GM12878 (cell line): Measurements from ENCODE around the gene EFHD2. TPM values are rescaled to one million over a fixed set of nuclear protein-coding genes. Genes with fewer than 3 reads are reported as not detected.

Experiments used
- ATAC-seq: fragments of 200-7000 bp; cut with Tn5 transposase; 3 replicates; pipeline ENCODE4 v1.9.1; 2020; ENCODE audit warnings: mild to moderate bottlenecking, moderate library complexity
- BruUV-seq: library from RNA; stranded (reverse); fragments of 400-500 nt; replicated peaks from 2 replicates; lab custom pipeline; 2021; lab: Mats Ljungman, UMichigan
- CTCF ChIA-PET: fragments of 300-600 bp; sonication (Branson Sonifier 250); formaldehyde crosslinking; extraction: SDS; loops from one replicate; lab custom pipeline; 2021; ENCODE audit warnings: inconsistent platforms; lab: Yijun Ruan, JAX
- POLR2A ChIA-PET: fragments of 350-600 bp; formaldehyde crosslinking; extraction: SDS; loops from one replicate; lab custom pipeline; 2021; ENCODE audit warnings: inconsistent platforms; lab: Charles Lee
- RAD21 ChIA-PET: fragments of 300-600 bp; sonication (Branson Sonifier 250); formaldehyde crosslinking; loops from one replicate; lab custom pipeline; 2023; ENCODE audit warnings: antibody characterized with exemption; ENCODE audit not compliant: unreplicated experiment; lab: Charles Lee
- SMC1A ChIA-PET: fragments of 300-600 bp; sonication (Branson Sonifier 250); formaldehyde crosslinking; loops from one replicate; lab custom pipeline; 2023; ENCODE audit not compliant: unreplicated experiment, uncharacterized antibody; lab: Charles Lee
- DNase-seq: peaks from one replicate; pipeline ENCODE4 v3.0.0-alpha.2; 2011; ENCODE audit warnings: low read depth, low spot score
- FAIRE-seq: peaks from 3 replicates; lab custom pipeline; 2011; peaks lifted over from hg19 to GRCh38; lab: Jason Lieb, UNC
- H2AFZ ChIP-seq: 2 replicates; pipeline ENCODE4 v1.6.0; 2011; ENCODE audit warnings: low read depth, low read length, control low read depth; ENCODE audit not compliant: control insufficient read depth
- H3K27ac ChIP-seq: 2 replicates; pipeline ENCODE4 v1.5.1; 2011; ENCODE audit warnings: control low read depth; ENCODE audit not compliant: control insufficient read depth, insufficient read depth
- H3K27me3 ChIP-seq, 2 experiments: replicated peaks in 1 of 2; 2 replicates each; pipeline versions ENCODE4 v1.6.0 to v1.6.1; 2011; ENCODE audit warnings: low read length in 1 of 2; ENCODE audit not compliant: control insufficient read depth in 2 of 2, insufficient read depth in 2 of 2
- H3K36me3 ChIP-seq, 2 experiments: 2 replicates each; pipeline ENCODE4 v1.5.1; 2011; ENCODE audit warnings: low read length in 1 of 2; ENCODE audit not compliant: control insufficient read depth in 2 of 2, insufficient read depth in 2 of 2
- H3K4me1 ChIP-seq: 2 replicates; pipeline ENCODE4 v1.6.1; 2011; ENCODE audit warnings: mild to moderate bottlenecking, low read length, moderate library complexity, mixed read lengths; ENCODE audit not compliant: control insufficient read depth, insufficient read depth
- H3K4me2 ChIP-seq: 2 replicates; pipeline ENCODE4 v1.6.0; 2011; ENCODE audit warnings: control low read depth; ENCODE audit not compliant: control insufficient read depth, insufficient read depth
- H3K4me3 ChIP-seq: fragments of 200-600 bp; sonication (generic); 2 replicates; pipeline ENCODE4 v1.5.1; 2016
- H3K79me2 ChIP-seq: 2 replicates; pipeline ENCODE4 v1.6.0; 2011; ENCODE audit warnings: low read length; ENCODE audit not compliant: control insufficient read depth, insufficient read depth
- H3K9ac ChIP-seq: 2 replicates; pipeline ENCODE4 v1.8.0; 2011; ENCODE audit warnings: low read length, control low read depth, mixed read lengths; ENCODE audit not compliant: control insufficient read depth, insufficient read depth
- H3K9me3 ChIP-seq: replicated peaks from 3 replicates; pipeline ENCODE4 v1.5.1; 2011; ENCODE audit warnings: mild to moderate bottlenecking, low read length; ENCODE audit not compliant: control insufficient read depth, insufficient read depth
- H4K20me1 ChIP-seq: 2 replicates; pipeline ENCODE4 v1.6.0; 2011; ENCODE audit not compliant: control insufficient read depth, insufficient read depth
- ATF7 ChIP-seq: fragments of 450-650 bp; IDR thresholded peaks from 2 replicates; pipeline ENCODE4 v1.6.1; 2016; ENCODE audit warnings: low read depth, mild to moderate bottlenecking
- CBX3 ChIP-seq: fragments of 200-600 bp; sonication (generic); IDR thresholded peaks from 2 replicates; pipeline ENCODE4 v1.6.1; 2016; ENCODE audit warnings: low read depth, borderline replicate concordance
- CEBPB ChIP-seq, 2 experiments: fragments of 150-350 bp in 1 of 2; IDR thresholded peaks; 2 replicates each; pipeline ENCODE4 v1.6.1; 2012 to 2014; ENCODE audit warnings: low read depth in 2 of 2, low read length in 2 of 2, borderline replicate concordance in 1 of 2, inconsistent platforms in 1 of 2
- EED ChIP-seq: sonication (generic); IDR thresholded peaks from 2 replicates; pipeline ENCODE4 v1.6.1; 2016; ENCODE audit warnings: antibody characterized with exemption, low read depth
- FOS ChIP-seq: IDR thresholded peaks from 3 replicates; pipeline ENCODE4 v1.6.1; 2011; ENCODE audit warnings: borderline replicate concordance; ENCODE audit not compliant: insufficient read length; ENCODE audit errors: extremely low read depth
- HDAC6 ChIP-seq: fragments of 200-600 bp; sonication (generic); IDR thresholded peaks from one replicate; pipeline ENCODE4 v1.8.0; 2017; ENCODE audit warnings: antibody characterized with exemption; ENCODE audit not compliant: unreplicated experiment
- HDGF ChIP-seq: fragments of 450-650 bp; IDR thresholded peaks from 2 replicates; pipeline ENCODE4 v1.6.1; 2016; ENCODE audit warnings: antibody characterized with exemption
- NBN ChIP-seq: fragments of 450-650 bp; IDR thresholded peaks from 2 replicates; pipeline ENCODE4 v1.6.1; 2016
- NFXL1 ChIP-seq: fragments of 450-650 bp; IDR thresholded peaks from 2 replicates; pipeline ENCODE4 v1.6.1; 2017; ENCODE audit warnings: antibody characterized with exemption, mild to moderate bottlenecking, borderline replicate concordance
- PBX3 ChIP-seq: IDR thresholded peaks from 2 replicates; pipeline ENCODE4 v1.6.1; 2011; ENCODE audit warnings: mild to moderate bottlenecking, low read depth, low read length, moderate library complexity; ENCODE audit not compliant: insufficient replicate concordance
- PML ChIP-seq: IDR thresholded peaks from 2 replicates; pipeline ENCODE4 v1.6.1; 2012; ENCODE audit warnings: low read length, inconsistent platforms
- SMAD5 ChIP-seq: IDR thresholded peaks from 2 replicates; pipeline ENCODE4 v1.6.1; 2016; ENCODE audit warnings: antibody characterized with exemption, low read depth
- TCF7 ChIP-seq: IDR thresholded peaks from 2 replicates; pipeline ENCODE4 v1.6.1; 2014; ENCODE audit warnings: antibody characterized with exemption, borderline replicate concordance
- YY1 ChIP-seq: IDR thresholded peaks from 2 replicates; pipeline ENCODE4 v1.6.1; 2011; ENCODE audit warnings: low read depth, mild to moderate bottlenecking, low read length
- ZBTB4 ChIP-seq: fragments of 450-650 bp; formaldehyde crosslinking; IDR thresholded peaks from 2 replicates; pipeline ENCODE4 v1.4.0; 2022; ENCODE audit warnings: mild to moderate bottlenecking, moderate library complexity
- WGBS: methylation state at CpG from one replicate; pipeline ENCODE4 v1.1.6; 2016; ENCODE audit warnings: low lambda C conversion rate; ENCODE audit not compliant: insufficient replicate concordance, insufficient coverage; ENCODE audit errors: missing lambda C conversion rate; 5-methylcytosine and 5-hydroxymethylcytosine counted together
- in situ Hi-C: fragments of 300-500 bp; cut with MboI; formaldehyde crosslinking; loops from 9 replicates; pipeline ENCODE4 v1.14.3; 2018; ENCODE audit warnings: mixed read lengths
- intact Hi-C: fragments of 100-400 bp; cut with micrococcal nuclease; formaldehyde crosslinking; loops from one replicate; pipeline ENCODE4 v1.14.2; 2022; ENCODE audit not compliant: unreplicated experiment
- polyA plus RNA-seq, 11 experiments: library from polyadenylated mRNA; depleted of rRNA in 4 of 11; unstranded in 6 of 11; stranded (reverse) in 5 of 11; fragments of >200 nt; fragmentation: Nextera tagmentation in 4 of 11; fragmentation: Illumina TruSeq in 1 of 11; extraction: Ambion mirVana in 4 of 11; extraction: Trizol in 1 of 11; gene quantifications; 1 replicate in 1 of 11; 2 replicates in 10 of 11; pipeline versions ENCODE4 v1.2.1 to v1.2.3, GENCODE V29; 2011 to 2016; ENCODE audit warnings: inconsistent platforms in 2 of 11, missing spikeins in 2 of 11, low read depth in 1 of 11
- total RNA-seq, 4 experiments: library from RNA; depleted of rRNA in 3 of 4; stranded (reverse); fragments of >200 nt in 3 of 4; fragmentation: Illumina TruSeq in 1 of 4; extraction: Trizol in 1 of 4; gene quantifications; 2 replicates each; pipeline versions ENCODE4 v1.2.1 to v1.2.3, GENCODE V29; 2013 to 2021
- TF ChIP-seq, protein P1 (sequence below): fragments of 150-350 bp; IDR thresholded peaks from 2 replicates; pipeline ENCODE4 v1.6.1; 2016; ENCODE audit warnings: low read depth, low read length

The EFHD2 gene
- total and polyA plus RNA-seq, 10 of the 15 experiments (the other 5 are each of a cell fraction or from before 2014, with no cell fraction given) = 4.0 to 114 (median 66.1) TPM

DNA sequence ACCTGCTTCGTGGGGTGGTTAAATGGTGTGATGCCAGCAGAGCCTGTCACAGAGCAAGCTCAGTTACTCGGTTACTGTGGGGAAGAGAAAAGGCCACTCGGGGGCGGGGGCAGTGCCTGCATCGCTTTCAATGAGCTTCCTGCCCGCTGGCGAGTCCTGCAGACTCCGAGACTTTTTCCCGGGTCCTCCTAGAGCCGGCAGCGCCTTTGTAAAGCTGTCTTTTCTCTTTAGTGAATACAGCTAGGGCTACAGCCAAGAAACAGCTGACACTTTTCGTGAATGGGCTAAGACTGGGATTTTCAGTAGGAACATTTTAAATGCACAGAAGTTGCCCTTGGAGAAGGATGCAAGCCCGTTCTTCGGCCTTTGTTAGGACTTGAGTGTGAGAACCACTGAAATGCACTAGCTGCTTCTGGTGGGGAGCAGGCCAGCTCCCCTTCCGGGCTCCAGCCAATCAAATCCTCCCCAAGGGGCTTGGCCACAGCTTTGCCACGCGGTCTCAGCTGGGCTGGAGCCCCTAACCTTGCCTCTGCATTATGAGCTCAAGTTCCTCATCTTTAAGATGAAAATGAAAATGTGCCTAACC, 23.4 kb upstream of the EFHD2 start (continued):
- no peak for TF ChIP-seq FOS
- no peak for TF ChIP-seq PML
- TF ChIP-seq PBX3 = no peak
- no peak for TF ChIP-seq ATF7
- no peak for TF ChIP-seq HDAC6

DNA sequence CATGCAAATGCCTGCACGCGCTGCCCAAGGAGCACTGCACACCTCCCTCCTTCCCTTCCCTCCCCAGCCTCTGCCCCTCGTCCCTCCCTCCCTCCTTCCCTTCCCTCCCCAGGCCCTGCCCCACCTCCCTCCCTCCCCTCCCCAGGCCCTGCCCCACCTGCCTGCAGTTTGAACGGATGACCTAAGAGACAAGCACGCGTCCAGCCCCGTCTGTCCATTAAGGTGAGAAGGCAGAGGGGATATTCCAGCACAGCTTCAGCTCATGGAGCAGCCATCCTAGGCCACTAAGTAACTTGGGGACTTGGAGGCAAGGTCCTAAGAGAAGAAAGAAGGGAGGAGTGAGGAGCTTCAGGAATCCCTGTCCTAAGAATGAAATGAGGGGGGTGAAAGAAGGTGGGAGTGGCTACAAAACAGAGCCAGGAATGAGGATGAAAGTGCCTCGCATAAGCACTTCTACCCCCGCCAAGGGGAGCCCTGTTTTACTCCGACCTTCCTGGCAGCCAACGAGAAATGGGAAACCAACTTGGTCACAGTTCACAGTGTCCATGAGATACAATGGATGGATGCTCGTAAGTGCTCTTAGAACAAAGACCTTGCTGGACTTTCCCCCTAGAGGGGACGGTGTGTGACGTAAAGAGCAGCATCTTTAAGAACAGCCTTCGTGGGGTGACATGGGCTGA, 21.3 kb upstream of the EFHD2 start:
- ChIA-PET POLR2A (no interaction called here), RAD21 (no interaction called here), SMC1A (no interaction called here), CTCF (interaction anchor here (1.1 kb wide), 1 partner anchor 43 kb away, joined by 3 read pairs; no protein-coding TSS in a partner anchor)
- no peaks in the 10 kb centered on the region for H3K9me3 ChIP-seq
- peaks cover 28% of the 10 kb centered on the region for H3K4me1 ChIP-seq
- DNase-seq (no peak), ATAC-seq (no peak), FAIRE-seq (no peak)
- H2AFZ ChIP-seq = no peak overlapping the region
- H3K27me3 ChIP-seq = no peaks in the 10 kb centered on the region
- intact Hi-C loops = no loop called here
- in situ Hi-C loops = no loop called here
- no peaks in the 10 kb centered on the region for H4K20me1 ChIP-seq
- BruUV-seq = no TSS peak
- no peaks in the 10 kb centered on the region for H3K36me3 ChIP-seq
- no peak overlapping the region for H3K9ac ChIP-seq
- H3K79me2 ChIP-seq = no peaks in the 10 kb centered on the region
- no peak overlapping the region for H3K4me2 ChIP-seq
- H3K27ac ChIP-seq = no peak overlapping the region
- H3K4me3 ChIP-seq = no peak overlapping the region
- WGBS = 56% methylated on average over 14 of the region's 15 CpGs
- TF ChIP-seq CEBPB (IDR thresholded peaks at IDR 0.05; ENCODE audit: borderline replicate concordance in 1 of 2, low read depth in 2 of 2, low read length in 2 of 2) (no peak), SMAD5 (no peak), YY1 (no peak), ZBTB4 (CRISPR knock-in tag) (no peak), TCF7 (no peak), EED (no peak), CBX3 (no peak), NBN (no peak), HDGF (no peak), NFXL1 (no peak)
- TF ChIP-seq, protein P1, sequence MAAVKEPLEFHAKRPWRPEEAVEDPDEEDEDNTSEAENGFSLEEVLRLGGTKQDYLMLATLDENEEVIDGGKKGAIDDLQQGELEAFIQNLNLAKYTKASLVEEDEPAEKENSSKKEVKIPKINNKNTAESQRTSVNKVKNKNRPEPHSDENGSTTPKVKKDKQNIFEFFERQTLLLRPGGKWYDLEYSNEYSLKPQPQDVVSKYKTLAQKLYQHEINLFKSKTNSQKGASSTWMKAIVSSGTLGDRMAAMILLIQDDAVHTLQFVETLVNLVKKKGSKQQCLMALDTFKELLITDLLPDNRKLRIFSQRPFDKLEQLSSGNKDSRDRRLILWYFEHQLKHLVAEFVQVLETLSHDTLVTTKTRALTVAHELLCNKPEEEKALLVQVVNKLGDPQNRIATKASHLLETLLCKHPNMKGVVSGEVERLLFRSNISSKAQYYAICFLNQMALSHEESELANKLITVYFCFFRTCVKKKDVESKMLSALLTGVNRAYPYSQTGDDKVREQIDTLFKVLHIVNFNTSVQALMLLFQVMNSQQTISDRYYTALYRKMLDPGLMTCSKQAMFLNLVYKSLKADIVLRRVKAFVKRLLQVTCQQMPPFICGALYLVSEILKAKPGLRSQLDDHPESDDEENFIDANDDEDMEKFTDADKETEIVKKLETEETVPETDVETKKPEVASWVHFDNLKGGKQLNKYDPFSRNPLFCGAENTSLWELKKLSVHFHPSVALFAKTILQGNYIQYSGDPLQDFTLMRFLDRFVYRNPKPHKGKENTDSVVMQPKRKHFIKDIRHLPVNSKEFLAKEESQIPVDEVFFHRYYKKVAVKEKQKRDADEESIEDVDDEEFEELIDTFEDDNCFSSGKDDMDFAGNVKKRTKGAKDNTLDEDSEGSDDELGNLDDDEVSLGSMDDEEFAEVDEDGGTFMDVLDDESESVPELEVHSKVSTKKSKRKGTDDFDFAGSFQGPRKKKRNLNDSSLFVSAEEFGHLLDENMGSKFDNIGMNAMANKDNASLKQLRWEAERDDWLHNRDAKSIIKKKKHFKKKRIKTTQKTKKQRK = no peak
